Naive thymus-derived CD4-positive, alpha-beta T cell (primary cell): ENCODE data around the gene ZCWPW2. TPM values are rescaled to one million over a fixed set of nuclear protein-coding genes. Genes with fewer than 3 reads are reported as not detected.

Experiments used
- ATAC-seq: fragments of 150-1000 bp; cut with Tn5 transposase; 2 replicates; pipeline ENCODE4 v1.10.0; 2021; ENCODE audit warnings: mild to moderate bottlenecking, moderate library complexity
- CTCF ChIA-PET: fragments of 350-600 bp; sonication (Branson Sonifier 250); formaldehyde crosslinking; loops from one replicate; lab custom pipeline; 2021; ENCODE audit warnings: antibody characterized with exemption; lab: Charles Lee
- POLR2A ChIA-PET: fragments of 350-600 bp; sonication (Branson Sonifier 250); formaldehyde crosslinking; loops from one replicate; lab custom pipeline; 2021; ENCODE audit warnings: antibody characterized with exemption, inconsistent platforms; lab: Charles Lee
- DNase-seq, 9 donors: peaks; one replicate each; pipeline versions ENCODE4 v3.0.0 to v3.0.0-alpha.2; 2020 to 2022; ENCODE audit warnings: mixed read lengths in 1 of 9
- H3K27ac ChIP-seq: one replicate; pipeline ENCODE4 v1.7.0; 2013; ENCODE audit warnings: mild to moderate bottlenecking, low read depth, low read length, moderate library complexity
- H3K27me3 ChIP-seq, 2 donors: one replicate each; pipeline ENCODE4 v1.7.0; 2013; ENCODE audit warnings: low read length in 2 of 2, mild to moderate bottlenecking in 2 of 2, moderate library complexity in 2 of 2; ENCODE audit not compliant: control insufficient read depth in 2 of 2, insufficient read depth in 2 of 2
- H3K36me3 ChIP-seq, 3 experiments: 1 replicate in 2 of 3; 2 replicates in 1 of 3; pipeline ENCODE4 v1.7.0; 2013; ENCODE audit warnings: low read length in 3 of 3, mild to moderate bottlenecking in 3 of 3, moderate library complexity in 1 of 3; ENCODE audit not compliant: insufficient read depth in 3 of 3, control insufficient read depth in 2 of 3
- H3K4me1 ChIP-seq, 2 donors: one replicate each; pipeline ENCODE4 v1.7.0; 2013; ENCODE audit warnings: low read length in 2 of 2, mild to moderate bottlenecking in 2 of 2, moderate library complexity in 1 of 2; ENCODE audit not compliant: control insufficient read depth in 2 of 2, insufficient read depth in 2 of 2
- H3K4me3 ChIP-seq: 2 replicates; pipeline ENCODE4 v1.7.0; 2013; ENCODE audit warnings: mild to moderate bottlenecking, low read length
- H3K9me3 ChIP-seq, 3 experiments: 1 replicate in 2 of 3; 2 replicates in 1 of 3; pipeline ENCODE4 v1.7.0; 2013; ENCODE audit warnings: low read length in 3 of 3; ENCODE audit not compliant: control insufficient read depth in 2 of 3
- H3K27ac Mint-ChIP-seq, 9 donors: one replicate each; pipeline ENCODE4 v1.8.0; 2020 to 2022; ENCODE audit warnings: mixed read lengths in 9 of 9, mild to moderate bottlenecking in 8 of 9, moderate library complexity in 5 of 9, inconsistent platforms in 2 of 9
- H3K27me3 Mint-ChIP-seq, 5 donors: one replicate each; pipeline ENCODE4 v1.8.0; 2021 to 2022; ENCODE audit warnings: mixed read lengths in 5 of 5, mild to moderate bottlenecking in 1 of 5
- H3K36me3 Mint-ChIP-seq, 5 donors: one replicate each; pipeline ENCODE4 v1.8.0; 2020 to 2022; ENCODE audit warnings: mixed read lengths in 5 of 5, mild to moderate bottlenecking in 3 of 5, inconsistent platforms in 1 of 5
- H3K4me1 Mint-ChIP-seq, 7 donors: one replicate each; pipeline ENCODE4 v1.8.0; 2020 to 2022; ENCODE audit warnings: mixed read lengths in 7 of 7, mild to moderate bottlenecking in 3 of 7, inconsistent platforms in 1 of 7
- H3K4me3 Mint-ChIP-seq, 10 donors: one replicate each; pipeline ENCODE4 v1.8.0; 2020 to 2022; ENCODE audit warnings: mild to moderate bottlenecking in 10 of 10, mixed read lengths in 10 of 10, moderate library complexity in 6 of 10, inconsistent platforms in 2 of 10
- H3K9me3 Mint-ChIP-seq, 11 donors: one replicate each; pipeline ENCODE4 v1.8.0; 2020 to 2022; ENCODE audit warnings: mixed read lengths in 11 of 11, mild to moderate bottlenecking in 4 of 11, inconsistent platforms in 1 of 11, moderate library complexity in 1 of 11
- intact Hi-C, 2 donors: fragments of 100-400 bp; cut with micrococcal nuclease; formaldehyde crosslinking; loops; one replicate each; pipeline ENCODE4 v1.15.1; 2023
- polyA plus RNA-seq, 2 donors: library from polyadenylated mRNA; unstranded; fragments of 300-500 nt; fragmentation: Illumina TruSeq; gene quantifications; one replicate each; pipeline ENCODE4 v1.2.3, GENCODE V29; 2021
- total RNA-seq, 6 experiments: library from RNA in 5 of 6; stranded (reverse) in 5 of 6; gene quantifications; 1 replicate in 5 of 6; 2 replicates in 1 of 6; pipeline ENCODE4 v1.2.3 and lab custom pipeline; 2021 to 2026

Gene ZCWPW2
- total and polyA plus RNA-seq, 7 experiments from 2014 or later: 0.56 to 1.3 (median 0.78) TPM

- Mint-ChIP-seq H3K9me3 (peaks cover 4 to 45% (median 20%) of the 10 kb centered on the region in 11 donors), H3K4me3 (no peak overlapping the region), H3K27ac (no peak overlapping the region), H3K4me1 (peaks cover 0 to 12% (median 9%) of the 10 kb centered on the region in 7 donors), H3K36me3 (peaks cover 0 to 36% (median 28%) of the 10 kb centered on the region in 5 donors), H3K27me3 (no peaks in the 10 kb centered on the region)
- Histone ChIP-seq H3K27me3 (no peaks in the 10 kb centered on the region), H3K4me3 (no peak overlapping the region), H3K4me1 (no peaks in the 10 kb centered on the region), H3K9me3 (no peaks in the 10 kb centered on the region), H3K36me3 (no peaks in the 10 kb centered on the region), H3K27ac (no peak overlapping the region)
- POLR2A ChIA-PET: no interaction called here
- DNase-seq: peak in 1 of 9 donors; percentile 7
- intact Hi-C loops: no loop called here
- CTCF ChIA-PET: no interaction called here
- ATAC-seq: no peak
These were observed 136.6 kb downstream of the ZCWPW2 start for GRCh38 chr3:28485164-28485563.

DNA sequence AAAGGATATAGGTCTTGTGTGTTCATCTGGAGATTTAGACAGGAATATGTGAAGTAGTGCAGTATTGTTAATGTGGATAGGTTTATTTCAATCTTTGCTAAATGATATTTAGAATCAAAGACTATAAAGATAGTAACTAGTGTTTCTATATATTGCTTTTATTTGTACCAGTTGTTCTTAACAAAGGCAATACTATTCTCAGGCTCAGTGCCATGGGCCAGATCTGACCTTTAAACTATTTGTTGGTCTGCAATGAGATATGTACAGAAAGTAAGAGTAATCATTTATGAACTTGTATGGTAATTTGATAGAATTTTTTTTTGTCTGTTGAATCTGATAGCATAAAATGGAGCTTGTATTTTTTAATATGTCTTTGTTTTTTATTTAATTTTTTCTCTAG, 146.8 kb downstream of the ZCWPW2 start:
- intact Hi-C loops: no loop called here
- H3K27ac Mint-ChIP-seq: no peak overlapping the region

DNA sequence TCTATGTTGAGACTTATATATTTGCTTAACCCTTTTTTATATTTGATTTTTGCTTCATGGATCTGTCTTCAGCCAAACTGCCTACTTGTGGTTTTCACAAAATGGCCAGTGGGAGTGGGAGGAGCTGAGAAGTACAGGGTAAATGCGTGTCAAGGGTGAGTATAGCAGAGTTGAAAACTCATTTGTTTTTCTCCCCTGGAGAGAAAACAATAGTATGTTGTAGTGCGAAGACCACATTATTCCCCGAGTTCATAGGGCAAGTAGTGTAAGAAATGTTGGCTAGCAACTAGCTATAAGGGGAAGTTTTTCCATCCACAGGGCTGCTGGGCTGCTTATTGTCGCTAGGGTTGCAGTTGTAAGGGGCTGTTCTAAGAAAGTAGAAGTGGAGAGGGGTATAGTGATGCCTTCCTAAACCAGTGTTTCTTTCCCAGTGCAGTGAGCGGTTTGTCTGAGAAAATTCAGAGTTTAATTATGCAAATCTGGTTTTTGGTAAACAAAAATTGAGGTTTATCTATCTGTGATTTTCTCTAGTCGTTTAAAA, 153.9 kb downstream of the ZCWPW2 start:
- H3K27me3 Mint-ChIP-seq: no peaks in the 10 kb centered on the region
- no peak overlapping the region for H3K27ac ChIP-seq
- no peak overlapping the region for H3K27ac Mint-ChIP-seq
- H3K9me3 ChIP-seq: no peaks in the 10 kb centered on the region
- ChIA-PET CTCF (no interaction called here), POLR2A (no interaction called here)
- H3K4me1 Mint-ChIP-seq: no peaks in the 10 kb centered on the region
- intact Hi-C loops: no loop called here
- H3K36me3 Mint-ChIP-seq: no peaks in the 10 kb centered on the region
- H3K36me3 ChIP-seq: no peaks in the 10 kb centered on the region
- no peak for DNase-seq
- ATAC-seq: no peak
- H3K4me3 Mint-ChIP-seq: no peak overlapping the region
- no peaks in the 10 kb centered on the region for H3K4me1 ChIP-seq
- peaks cover 0 to 3% (median 0%) of the 10 kb centered on the region in 11 donors for H3K9me3 Mint-ChIP-seq
- no peaks in the 10 kb centered on the region for H3K27me3 ChIP-seq
- H3K4me3 ChIP-seq: no peak overlapping the region

More for the DNA sequence above, 146.8 kb downstream of the ZCWPW2 start:
- Histone ChIP-seq H3K4me3 (no peak overlapping the region), H3K4me1 (no peaks in the 10 kb centered on the region), H3K36me3 (no peaks in the 10 kb centered on the region), H3K27me3 (no peaks in the 10 kb centered on the region), H3K27ac (no peak overlapping the region), H3K9me3 (no peaks in the 10 kb centered on the region)
- peaks cover 0 to 4% (median 0%) of the 10 kb centered on the region in 5 donors for H3K36me3 Mint-ChIP-seq
- DNase-seq: no peak
- no peak for ATAC-seq
- H3K27me3 Mint-ChIP-seq: no peaks in the 10 kb centered on the region
- no peak overlapping the region for H3K4me3 Mint-ChIP-seq
- CTCF ChIA-PET: no interaction called here
- POLR2A ChIA-PET: no interaction called here
- H3K9me3 Mint-ChIP-seq: peaks cover 0 to 6% (median 2%) of the 10 kb centered on the region in 11 donors
- no peaks in the 10 kb centered on the region for H3K4me1 Mint-ChIP-seq

DNA sequence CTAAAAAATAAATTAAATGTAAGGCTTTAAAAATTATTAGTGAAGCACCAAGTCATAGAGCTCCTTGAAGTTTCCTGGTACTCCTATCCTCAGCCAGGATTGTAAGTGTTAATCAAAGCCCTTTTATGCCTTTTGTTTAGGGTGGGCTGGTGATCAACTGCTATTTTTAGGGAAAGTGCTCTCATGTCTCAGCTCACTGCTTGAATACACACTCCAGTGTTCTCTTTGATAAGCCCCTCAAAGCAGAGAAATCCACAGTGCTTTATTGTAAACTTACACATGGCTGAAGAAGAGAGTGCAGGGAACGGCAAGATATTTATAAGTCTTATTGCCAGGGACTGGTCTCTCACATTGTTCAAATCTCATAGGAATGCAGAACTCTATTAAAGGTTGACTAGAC, 156.5 kb downstream of the ZCWPW2 start:
- Mint-ChIP-seq H3K4me1 (no peaks in the 10 kb centered on the region), H3K27ac (no peak overlapping the region), H3K27me3 (no peaks in the 10 kb centered on the region), H3K9me3 (no peaks in the 10 kb centered on the region), H3K4me3 (no peak overlapping the region), H3K36me3 (no peaks in the 10 kb centered on the region)
- no peaks in the 10 kb centered on the region for H3K9me3 ChIP-seq
- H3K27me3 ChIP-seq: no peaks in the 10 kb centered on the region
- no peaks in the 10 kb centered on the region for H3K36me3 ChIP-seq
- ChIA-PET CTCF (no interaction called here), POLR2A (no interaction called here)
- H3K4me3 ChIP-seq: no peak overlapping the region
- H3K27ac ChIP-seq: no peak overlapping the region
- no peaks in the 10 kb centered on the region for H3K4me1 ChIP-seq
- no peak for DNase-seq
- intact Hi-C loops: no loop called here
- no peak for ATAC-seq

GRCh38 chr3:28521663-28522062, 173.1 kb downstream of the ZCWPW2 start:
- Histone ChIP-seq H3K4me1 (no peaks in the 10 kb centered on the region), H3K36me3 (no peaks in the 10 kb centered on the region), H3K4me3 (no peak overlapping the region), H3K9me3 (no peaks in the 10 kb centered on the region), H3K27ac (no peak overlapping the region), H3K27me3 (no peaks in the 10 kb centered on the region)
- DNase-seq (no peak), ATAC-seq (no peak)
- ChIA-PET CTCF (no interaction called here), POLR2A (no interaction called here)
- H3K27me3 Mint-ChIP-seq: no peaks in the 10 kb centered on the region
- H3K36me3 Mint-ChIP-seq: peaks cover 0 to 7% (median 0%) of the 10 kb centered on the region in 5 donors
- H3K27ac Mint-ChIP-seq: no peak overlapping the region
- intact Hi-C loops: no loop called here
- peaks cover 0 to 4% (median 0%) of the 10 kb centered on the region in 11 donors for H3K9me3 Mint-ChIP-seq
- no peaks in the 10 kb centered on the region for H3K4me1 Mint-ChIP-seq
- no peak overlapping the region for H3K4me3 Mint-ChIP-seq

- no peak for ATAC-seq
- ChIA-PET CTCF (no interaction called here), POLR2A (no interaction called here)
- intact Hi-C loops: no loop called here
- no peak overlapping the region for H3K27ac ChIP-seq
- no peak overlapping the region for H3K4me3 ChIP-seq
- no peak overlapping the region for H3K4me3 Mint-ChIP-seq
- no peaks in the 10 kb centered on the region for H3K27me3 ChIP-seq
- no peak for DNase-seq
- H3K4me1 ChIP-seq: no peaks in the 10 kb centered on the region
- H3K27me3 Mint-ChIP-seq: peaks cover 0 to 5% (median 4%) of the 10 kb centered on the region in 5 donors
- H3K27ac Mint-ChIP-seq: no peak overlapping the region
- peaks cover 0 to 15% (median 0%) of the 10 kb centered on the region in 5 donors for H3K36me3 Mint-ChIP-seq
- H3K9me3 Mint-ChIP-seq: peaks cover 4 to 67% (median 24%) of the 10 kb centered on the region in 11 donors
- H3K4me1 Mint-ChIP-seq: no peaks in the 10 kb centered on the region
- H3K36me3 ChIP-seq: no peaks in the 10 kb centered on the region
- peaks cover 0 to 9% (median 0%) of the 10 kb centered on the region in 3 experiments for H3K9me3 ChIP-seq
These were observed 193.8 kb downstream of the ZCWPW2 start for GRCh38 chr3:28542351-28542750.

DNA sequence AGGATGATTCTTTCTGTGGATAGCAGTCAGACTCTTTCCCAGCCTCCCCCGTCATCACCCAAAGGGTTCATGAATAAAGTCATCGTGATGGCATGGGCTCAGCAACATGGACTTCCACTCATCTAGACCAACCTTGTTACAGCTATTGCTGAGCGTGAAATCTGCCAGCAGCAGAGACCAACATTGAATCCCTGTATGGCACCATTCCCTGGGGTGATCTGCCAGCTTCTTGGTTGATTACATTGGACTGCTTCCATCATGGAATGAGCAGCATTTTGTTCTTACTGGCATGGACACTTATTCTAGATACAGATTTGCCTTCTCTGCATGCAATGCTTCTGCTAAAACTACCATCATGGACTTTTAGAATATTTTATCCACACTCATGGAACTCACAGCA, 195.7 kb downstream of the ZCWPW2 start:
- Histone ChIP-seq H3K27ac (no peak overlapping the region), H3K9me3 (peaks cover 0 to 9% (median 0%) of the 10 kb centered on the region in 3 experiments), H3K4me1 (no peaks in the 10 kb centered on the region), H3K36me3 (no peaks in the 10 kb centered on the region), H3K4me3 (no peak overlapping the region), H3K27me3 (no peaks in the 10 kb centered on the region)
- Mint-ChIP-seq H3K9me3 (peaks cover 4 to 62% (median 24%) of the 10 kb centered on the region in 11 donors), H3K27me3 (peaks cover 0 to 5% (median 4%) of the 10 kb centered on the region in 5 donors), H3K27ac (no peak overlapping the region), H3K36me3 (peaks cover 0 to 15% (median 0%) of the 10 kb centered on the region in 5 donors), H3K4me3 (no peak overlapping the region), H3K4me1 (no peaks in the 10 kb centered on the region)
- CTCF ChIA-PET: no interaction called here
- DNase-seq (no peak), ATAC-seq (no peak)
- POLR2A ChIA-PET: no interaction called here
- intact Hi-C loops: no loop called here
